CD14-positive monocyte (primary cell): ENCODE results near the gene PRR33. TPM values are rescaled to one million over a fixed set of nuclear protein-coding genes. Genes with fewer than 3 reads are reported as not detected.

Source experiments
- DNase-seq, 3 donors: peaks; one replicate each; pipeline ENCODE4 v3.0.0-alpha.2; 2011 to 2022
- H2AFZ ChIP-seq: 2 replicates; pipeline ENCODE4 v1.6.0; 2012; ENCODE audit warnings: mild to moderate bottlenecking, low read depth, low read length, inconsistent platforms; ENCODE audit not compliant: insufficient read depth, poor library complexity, severe bottlenecking
- H3K27ac ChIP-seq, 2 donors: 1 replicate in 1 of 2; 2 replicates in 1 of 2; pipeline ENCODE4 v1.5.1; 2012 to 2013; ENCODE audit warnings: low read length in 2 of 2, control low read depth in 1 of 2, inconsistent platforms in 1 of 2, low read depth in 1 of 2, mild to moderate bottlenecking in 1 of 2
- H3K27me3 ChIP-seq, 2 donors: one replicate each; pipeline versions ENCODE4 v1.6.0 to v1.6.1; 2011 to 2013; ENCODE audit warnings: low read length in 2 of 2; ENCODE audit not compliant: control insufficient read depth in 2 of 2, insufficient read depth in 2 of 2
- H3K36me3 ChIP-seq, 2 donors: replicated peaks in 1 of 2; 1 replicate in 1 of 2; 2 replicates in 1 of 2; pipeline versions ENCODE4 v1.5.1 to v1.6.1; 2012 to 2013; ENCODE audit warnings: low read length in 2 of 2, control low read depth in 1 of 2, inconsistent platforms in 1 of 2, mild to moderate bottlenecking in 1 of 2; ENCODE audit not compliant: insufficient read depth in 2 of 2, control insufficient read depth in 1 of 2
- H3K4me1 ChIP-seq, 2 donors: 1 replicate in 1 of 2; 2 replicates in 1 of 2; pipeline versions ENCODE4 v1.5.1 to v1.6.1; 2012 to 2013; ENCODE audit warnings: low read length in 2 of 2, control low read depth in 1 of 2, inconsistent platforms in 1 of 2, mild to moderate bottlenecking in 1 of 2, moderate library complexity in 1 of 2; ENCODE audit not compliant: insufficient read depth in 2 of 2, control insufficient read depth in 1 of 2
- H3K4me2 ChIP-seq: replicated peaks from 2 replicates; pipeline ENCODE3; 2012; ENCODE audit warnings: low read length, moderate library complexity, mild to moderate bottlenecking; ENCODE audit not compliant: poor library complexity, severe bottlenecking; ENCODE audit errors: extremely low read depth
- H3K4me3 ChIP-seq, 3 experiments: fragments of 200-600 bp in 1 of 3; sonication (generic) in 1 of 3; replicated peaks in 1 of 3; 1 replicate in 2 of 3; 2 replicates in 1 of 3; pipeline ENCODE4 v1.5.1; 2011 to 2013; ENCODE audit warnings: low read length in 3 of 3, mild to moderate bottlenecking in 3 of 3, control low read depth in 2 of 3, low read depth in 2 of 3, inconsistent platforms in 1 of 3, moderate library complexity in 1 of 3
- H3K79me2 ChIP-seq: 2 replicates; pipeline ENCODE4 v1.6.0; 2012; ENCODE audit warnings: mild to moderate bottlenecking, control low read depth, inconsistent platforms, low read length, moderate library complexity; ENCODE audit not compliant: insufficient read depth
- H3K9ac ChIP-seq: 2 replicates; pipeline ENCODE4 v1.6.0; 2017; ENCODE audit warnings: low read length, mild to moderate bottlenecking; ENCODE audit not compliant: insufficient read depth, poor library complexity, severe bottlenecking
- H3K9me3 ChIP-seq, 2 donors: replicated peaks in 1 of 2; 1 replicate in 1 of 2; 2 replicates in 1 of 2; pipeline versions ENCODE4 v1.5.1 to v1.6.1; 2012 to 2013; ENCODE audit warnings: low read length in 2 of 2, control low read depth in 1 of 2; ENCODE audit not compliant: control insufficient read depth in 1 of 2, insufficient read depth in 1 of 2
- H4K20me1 ChIP-seq: 2 replicates; pipeline ENCODE4 v1.6.0; 2012; ENCODE audit warnings: mild to moderate bottlenecking, low read length, control low read depth, moderate library complexity; ENCODE audit not compliant: insufficient read depth
- H3K27ac Mint-ChIP-seq, 7 donors: one replicate each; pipeline ENCODE4 v1.8.0; 2020; ENCODE audit warnings: mild to moderate bottlenecking in 7 of 7, mixed read lengths in 7 of 7, moderate library complexity in 6 of 7, inconsistent platforms in 2 of 7
- H3K27me3 Mint-ChIP-seq, 3 donors: one replicate each; pipeline ENCODE4 v1.8.0; 2021 to 2022; ENCODE audit warnings: low read depth in 3 of 3, mild to moderate bottlenecking in 3 of 3, mixed read lengths in 3 of 3, moderate library complexity in 3 of 3, inconsistent platforms in 1 of 3
- H3K36me3 Mint-ChIP-seq, 2 donors: one replicate each; pipeline ENCODE4 v1.8.0; 2020; ENCODE audit warnings: mixed read lengths in 2 of 2, inconsistent platforms in 1 of 2, mild to moderate bottlenecking in 1 of 2
- H3K4me1 Mint-ChIP-seq: one replicate; pipeline ENCODE4 v1.8.0; 2020; ENCODE audit warnings: mild to moderate bottlenecking, mixed read lengths
- H3K4me3 Mint-ChIP-seq, 2 donors: one replicate each; pipeline ENCODE4 v1.8.0; 2020; ENCODE audit warnings: mild to moderate bottlenecking in 2 of 2, mixed read lengths in 2 of 2, moderate library complexity in 1 of 2
- H3K9me3 Mint-ChIP-seq, 7 donors: one replicate each; pipeline ENCODE4 v1.8.0; 2020 to 2022; ENCODE audit warnings: mixed read lengths in 7 of 7, mild to moderate bottlenecking in 6 of 7, moderate library complexity in 6 of 7, inconsistent platforms in 2 of 7
- CTCF ChIP-seq: fragments of 200-600 bp; IDR thresholded peaks from one replicate; pipeline ENCODE4 v1.8.0; 2022; ENCODE audit warnings: antibody characterized with exemption, mild to moderate bottlenecking
- WGBS: methylation state at CpG from one replicate; pipeline ENCODE4 v1.1.5; 2013; ENCODE audit warnings: missing lambda C conversion rate; ENCODE audit not compliant: insufficient coverage; 5-methylcytosine and 5-hydroxymethylcytosine counted together
- intact Hi-C, 2 donors: fragments of 100-400 bp; cut with micrococcal nuclease; formaldehyde crosslinking; loops; one replicate each; pipeline versions ENCODE4 v1.15.0 to v1.15.1; 2023
- polyA plus RNA-seq, 3 donors: library from polyadenylated mRNA; depleted of rRNA in 1 of 3; unstranded in 2 of 3; stranded (reverse) in 1 of 3; fragments of 300-500 nt in 2 of 3; fragments of >200 nt in 1 of 3; fragmentation: Illumina TruSeq in 2 of 3; gene quantifications; 1 replicate in 2 of 3; 2 replicates in 1 of 3; pipeline ENCODE4 v1.2.3, GENCODE V29; 2012 to 2021

Gene PRR33
- polyA plus RNA-seq, 3 donors: not detected

GRCh38 chr11:1920128-1920908 is 28.6 kb upstream of the PRR33 start:
- no peaks in the 10 kb centered on the region for H3K36me3 Mint-ChIP-seq
- Histone ChIP-seq H3K27ac (no peak overlapping the region), H2AFZ (no peak overlapping the region), H3K4me1 (no peaks in the 10 kb centered on the region), H3K79me2 (no peaks in the 10 kb centered on the region), H4K20me1 (peaks cover 25% of the 10 kb centered on the region), H3K36me3 (no peaks in the 10 kb centered on the region), H3K4me3 (no peak overlapping the region), H3K9ac (no peak overlapping the region), H3K9me3 (no peaks in the 10 kb centered on the region), H3K27me3 (no peaks in the 10 kb centered on the region), H3K4me2 (no peak overlapping the region)
- intact Hi-C loops: loop anchor here in 1 of 2 donors (5.0 to 10.0 kb wide), 2 partner anchors 223 to 234 kb away; partner anchors contain the start of gene KRTAP5-6
- peaks cover 0 to 4% (median 0%) of the 10 kb centered on the region in 7 donors for H3K9me3 Mint-ChIP-seq
- 94% methylated on average over 14 of the region's 25 CpGs for WGBS
- DNase-seq: no peak
- peaks cover 6 to 7% (median 6%) of the 10 kb centered on the region in 3 donors for H3K27me3 Mint-ChIP-seq
- TF ChIP-seq CTCF: no peak
- no peak overlapping the region for H3K4me3 Mint-ChIP-seq
- no peak overlapping the region for H3K27ac Mint-ChIP-seq
- peaks cover 2% of the 10 kb centered on the region for H3K4me1 Mint-ChIP-seq

- Histone ChIP-seq H3K27ac (no peak within 1 kb of the TSS), H3K4me1 (no peaks in the 10 kb centered on the region), H3K27me3 (no peaks in the 10 kb centered on the region), H3K4me3 (no peak within 1 kb of the TSS), H3K9ac (no peak within 1 kb of the TSS), H4K20me1 (peaks cover 25% of the 10 kb centered on the region), H3K9me3 (no peaks in the 10 kb centered on the region), H2AFZ (no peak within 1 kb of the TSS), H3K79me2 (no peaks in the 10 kb centered on the region), H3K4me2 (no peak within 1 kb of the TSS), H3K36me3 (no peaks in the 10 kb centered on the region)
- TF ChIP-seq CTCF: no peak
- 91% methylated on average over 27 of the region's 31 CpGs for WGBS
- Mint-ChIP-seq H3K27ac (no peak within 1 kb of the TSS), H3K36me3 (no peaks in the 10 kb centered on the region), H3K9me3 (peaks cover 0 to 5% (median 0%) of the 10 kb centered on the region in 7 donors), H3K27me3 (peaks cover 6 to 7% (median 6%) of the 10 kb centered on the region in 3 donors), H3K4me1 (peaks cover 2% of the 10 kb centered on the region), H3K4me3 (no peak within 1 kb of the TSS)
- no peak for DNase-seq
- intact Hi-C loops: loop anchor here (5.0 to 10.0 kb wide), 5 partner anchors 37 to 235 kb away; partner anchors contain the start of genes KRTAP5-6 (in 1 of the 2), SYT8 (in 1 of the 2) and TNNI2 (in 1 of the 2)
These were observed 27.9 kb upstream of the PRR33 start, which contains the start of gene TNNT3 for GRCh38 chr11:1919391-1920127. TSS of gene TNNT3 (plus strand) at chr11:1919703. CDS start at chr11:1922875, 3,172 bp downstream.
